K562 (cell line): ENCODE measurements around the gene ROR2. TPM values are rescaled to one million over a fixed set of nuclear protein-coding genes. Genes with fewer than 3 reads are reported as not detected.

Experiments used
- ATAC-seq: fragments of 200-7000 bp; cut with Tn5 transposase; 3 replicates; pipeline ENCODE4 v1.9.1; 2020; ENCODE audit warnings: moderate library complexity
- BruUV-seq: library from RNA; stranded (reverse); fragments of 400-500 nt; replicated peaks from 2 replicates; lab custom pipeline; 2021; lab: Mats Ljungman, UMichigan
- CTCF ChIA-PET: fragments of 300-600 bp; formaldehyde crosslinking; extraction: SDS; loops from one replicate; lab custom pipeline; 2021; ENCODE audit warnings: low intra/inter-chr PET ratio; lab: Yijun Ruan, JAX
- POLR2A ChIA-PET: fragments of 300-600, 350-650 bp; sonication (Branson Sonifier 250); formaldehyde crosslinking; extraction: SDS; loops from one replicate; lab custom pipeline; 2021; ENCODE audit warnings: antibody characterized with exemption, inconsistent platforms; lab: Yijun Ruan, JAX
- DNase-seq, 4 experiments: peaks; one replicate each; pipeline versions ENCODE4 v3.0.0 to v3.0.0-alpha.2; 2011 to 2018; ENCODE audit warnings: low spot score in 3 of 4, mixed read lengths in 3 of 4; ENCODE audit errors: extremely low read depth in 1 of 4
- FAIRE-seq: peaks from 2 replicates; lab custom pipeline; 2011; peaks lifted over from hg19 to GRCh38; lab: Jason Lieb, UNC
- H2AFZ ChIP-seq: 2 replicates; pipeline ENCODE4 v1.6.0; 2011; ENCODE audit warnings: low read depth, low read length, control low read depth, inconsistent platforms
- H3K27ac ChIP-seq: fragments of 200-600 bp; 3 replicates; pipeline ENCODE4 v1.8.0; 2011; ENCODE audit warnings: low read depth, mild to moderate bottlenecking, control low read depth, inconsistent platforms, low read length, moderate library complexity, mixed read lengths; ENCODE audit errors: extremely low read depth
- H3K27me3 ChIP-seq, 2 experiments: fragments of 300-600 bp in 1 of 2; 2 replicates in 1 of 2; 3 replicates in 1 of 2; pipeline versions ENCODE4 v1.6.0 to v1.8.0; 2011; ENCODE audit warnings: inconsistent platforms in 2 of 2, low read length in 2 of 2, mild to moderate bottlenecking in 1 of 2, mixed read lengths in 1 of 2, moderate library complexity in 1 of 2; ENCODE audit not compliant: control insufficient read depth in 2 of 2, insufficient read depth in 2 of 2
- H3K36me3 ChIP-seq: fragments of 300-600 bp; 3 replicates; pipeline ENCODE4 v1.8.0; 2011; ENCODE audit warnings: mild to moderate bottlenecking, low read length, inconsistent platforms; ENCODE audit not compliant: control insufficient read depth, insufficient read depth
- H3K4me1 ChIP-seq, 2 experiments: fragments of 200-600 bp in 1 of 2; replicated peaks in 1 of 2; 2 replicates in 1 of 2; 3 replicates in 1 of 2; pipeline versions ENCODE4 v1.5.1 to v1.8.0; 2011; ENCODE audit warnings: inconsistent platforms in 2 of 2, low read length in 2 of 2, mild to moderate bottlenecking in 1 of 2, mixed read lengths in 1 of 2, moderate library complexity in 1 of 2; ENCODE audit not compliant: control insufficient read depth in 2 of 2, insufficient read depth in 2 of 2
- H3K4me2 ChIP-seq: 2 replicates; pipeline ENCODE4 v1.6.1; 2011; ENCODE audit warnings: low read length, control low read depth, inconsistent platforms, mixed read lengths; ENCODE audit not compliant: insufficient read depth
- H3K4me3 ChIP-seq: fragments of 200-600 bp; sonication (generic), shearing (Covaris generic); 2 replicates; pipeline ENCODE4 v1.5.1; 2016; ENCODE audit warnings: control low read depth, inconsistent platforms
- H3K79me2 ChIP-seq: fragments of 200-600 bp; 3 replicates; pipeline ENCODE4 v1.8.0; 2011; ENCODE audit warnings: low read length, inconsistent platforms; ENCODE audit not compliant: control insufficient read depth, insufficient read depth
- H3K9ac ChIP-seq, 2 experiments: 2 replicates each; pipeline versions ENCODE4 v1.6.0 to v1.6.1; 2011; ENCODE audit warnings: low read depth in 2 of 2, low read length in 2 of 2, control low read depth in 1 of 2, inconsistent platforms in 1 of 2, mild to moderate bottlenecking in 1 of 2, mixed read lengths in 1 of 2; ENCODE audit not compliant: insufficient read depth in 1 of 2
- H3K9me1 ChIP-seq: one replicate; pipeline ENCODE4 v1.6.0; 2011; ENCODE audit warnings: inconsistent platforms, mild to moderate bottlenecking, low read length, moderate library complexity; ENCODE audit not compliant: control insufficient read depth, insufficient read depth
- H3K9me3 ChIP-seq: replicated peaks from 2 replicates; pipeline ENCODE4 v1.5.1; 2011; ENCODE audit warnings: low read depth, low read length, inconsistent platforms; ENCODE audit not compliant: control insufficient read depth, insufficient read depth
- H4K20me1 ChIP-seq: replicated peaks from 2 replicates; pipeline ENCODE4 v1.6.1; 2011; ENCODE audit warnings: low read length, inconsistent platforms, mixed read lengths; ENCODE audit not compliant: control insufficient read depth, insufficient read depth
- ARID1B ChIP-seq: fragments of 450-650 bp; IDR thresholded peaks from 2 replicates; pipeline ENCODE4 v1.6.1; 2016; ENCODE audit warnings: antibody characterized with exemption, mild to moderate bottlenecking, inconsistent platforms
- BRCA1 ChIP-seq, 2 experiments: fragments of 450-650 bp in 1 of 2; sonication (generic) in 1 of 2; formaldehyde crosslinking in 1 of 2; IDR thresholded peaks; 2 replicates each; pipeline versions ENCODE4 v1.5.0 to v1.6.1; 2017 to 2020; ENCODE audit warnings: mild to moderate bottlenecking in 1 of 2, missing genetic modification reagents in 1 of 2
- CAMTA2 ChIP-seq: fragments of 250-450 bp; sonication (Bioruptor Pico); conservative IDR thresholded peaks from 2 replicates; pipeline ENCODE4 v1.5.1; 2022
- COPS2 ChIP-seq: fragments of 450-650 bp; conservative IDR thresholded peaks from 2 replicates; pipeline ENCODE4 v1.6.1; 2016; ENCODE audit warnings: mild to moderate bottlenecking, moderate library complexity
- KLF16 ChIP-seq: IDR thresholded peaks from 2 replicates; pipeline ENCODE4 v1.6.1; 2016; ENCODE audit warnings: antibody characterized with exemption
- LCOR ChIP-seq: sonication (generic); formaldehyde crosslinking; IDR thresholded peaks from 2 replicates; pipeline ENCODE4 v1.8.0; 2022; ENCODE audit warnings: mild to moderate bottlenecking, missing genetic modification reagents
- NR0B1 ChIP-seq: fragments of 450-650 bp; IDR thresholded peaks from one replicate; pipeline ENCODE4 v1.6.1; 2018; ENCODE audit warnings: mild to moderate bottlenecking, moderate library complexity; ENCODE audit not compliant: partially characterized antibody
- POLR2G ChIP-seq: fragments of 200-400 bp; formaldehyde crosslinking; IDR thresholded peaks from 2 replicates; pipeline ENCODE4 v1.6.1; 2017; ENCODE audit warnings: low read depth, mild to moderate bottlenecking, antibody characterized with exemption, low read length, moderate library complexity
- POLR3A ChIP-seq: IDR thresholded peaks from 2 replicates; pipeline ENCODE4 v1.6.1; 2011; ENCODE audit warnings: borderline replicate concordance, mild to moderate bottlenecking, moderate library complexity; ENCODE audit not compliant: insufficient read length, insufficient read depth; ENCODE audit errors: extremely low read depth
- RBM17 ChIP-seq: fragments of 200-400 bp; formaldehyde crosslinking; IDR thresholded peaks from 2 replicates; pipeline ENCODE4 v1.6.1; 2017; ENCODE audit warnings: low read depth, mild to moderate bottlenecking, low read length, borderline replicate concordance
- SMARCA5 ChIP-seq: fragments of 450-650 bp; IDR thresholded peaks from 2 replicates; pipeline ENCODE4 v1.6.1; 2016
- SP1 ChIP-seq: sonication (generic); formaldehyde crosslinking; IDR thresholded peaks from 2 replicates; pipeline ENCODE4 v1.8.1; 2022; ENCODE audit warnings: mild to moderate bottlenecking, missing genetic modification reagents
- SRF ChIP-seq, 2 experiments: fragments of 250-450, 450-650 bp in 1 of 2; sonication (Bioruptor Pico) in 1 of 2; sonication (generic) in 1 of 2; formaldehyde crosslinking; IDR thresholded peaks; 2 replicates each; pipeline versions ENCODE4 v1.5.0 to v1.5.1; 2020 to 2022; ENCODE audit warnings: mild to moderate bottlenecking in 1 of 2, missing genetic modification reagents in 1 of 2
- TCF7 ChIP-seq: sonication (generic); IDR thresholded peaks from 2 replicates; pipeline ENCODE4 v1.6.1; 2016; ENCODE audit warnings: antibody characterized with exemption, borderline replicate concordance
- XRCC5 ChIP-seq: fragments of 200-400 bp; formaldehyde crosslinking; IDR thresholded peaks from 2 replicates; pipeline ENCODE4 v1.6.1; 2017; ENCODE audit warnings: low read depth, mild to moderate bottlenecking, low read length
- ZBTB9 ChIP-seq: fragments of 450-650 bp; formaldehyde crosslinking; IDR thresholded peaks from 2 replicates; pipeline ENCODE4 v1.4.0; 2020; ENCODE audit warnings: mild to moderate bottlenecking, moderate library complexity
- ZC3H8 ChIP-seq: fragments of 450-650 bp; IDR thresholded peaks from 2 replicates; pipeline ENCODE4 v1.6.1; 2017
- ZKSCAN1 ChIP-seq: fragments of 150-350 bp; IDR thresholded peaks from 2 replicates; pipeline ENCODE4 v1.6.1; 2016; ENCODE audit warnings: low read depth, low read length
- ZNF224 ChIP-seq: sonication (generic); formaldehyde crosslinking; IDR thresholded peaks from 2 replicates; pipeline ENCODE4 v1.8.0; 2022; ENCODE audit warnings: mild to moderate bottlenecking, missing genetic modification reagents
- ZNF668 ChIP-seq: fragments of 250-450 bp; sonication (Bioruptor Pico); IDR thresholded peaks from 2 replicates; pipeline ENCODE4 v1.8.0; 2022; ENCODE audit warnings: mild to moderate bottlenecking, inconsistent platforms
- ZNF778 ChIP-seq: fragments of 450-650 bp; formaldehyde crosslinking; IDR thresholded peaks from 2 replicates; pipeline ENCODE4 v1.4.0; 2020; ENCODE audit warnings: mild to moderate bottlenecking, moderate library complexity
- ZSCAN32 ChIP-seq: fragments of 450-650 bp; formaldehyde crosslinking; IDR thresholded peaks from 2 replicates; pipeline ENCODE4 v1.4.0; 2020; ENCODE audit warnings: mild to moderate bottlenecking, moderate library complexity
- WGBS: fragments of 100-300 bp; shearing (Covaris generic); methylation state at CpG from one replicate; pipeline ENCODE4 v1.1.6; 2016; ENCODE audit warnings: low coverage, mixed read lengths; ENCODE audit not compliant: insufficient coverage; ENCODE audit errors: missing lambda C conversion rate; 5-methylcytosine and 5-hydroxymethylcytosine counted together
- in situ Hi-C: fragments of 300-500 bp; cut with MboI; formaldehyde crosslinking; loops from 4 replicates; pipeline ENCODE4 v1.15.0; 2018; ENCODE audit warnings: inconsistent platforms, mixed read lengths
- intact Hi-C: fragments of 100-400 bp; cut with micrococcal nuclease; formaldehyde crosslinking; loops from 2 replicates; pipeline ENCODE4 v1.14.2; 2022
- polyA plus RNA-seq, 8 experiments: library from polyadenylated mRNA; depleted of rRNA in 4 of 8; stranded (reverse) in 5 of 8; unstranded in 3 of 8; fragments of >200 nt; fragmentation: Nextera tagmentation in 2 of 8; fragmentation: Illumina TruSeq in 1 of 8; extraction: Ambion mirVana in 2 of 8; extraction: Trizol in 1 of 8; gene quantifications; 2 replicates each; pipeline versions ENCODE4 v1.2.1 to v1.2.3, GENCODE V29; 2011 to 2014; ENCODE audit warnings: inconsistent platforms in 1 of 8, missing spikeins in 1 of 8
- total RNA-seq, 7 experiments: library from RNA; depleted of rRNA in 6 of 7; stranded (reverse); fragments of >200 nt in 6 of 7; fragmentation: Illumina TruSeq in 2 of 7; extraction: Trizol in 2 of 7; gene quantifications; 2 replicates each; pipeline versions ENCODE4 v1.2.1 to v1.2.3, GENCODE V29; 2011 to 2021; ENCODE audit warnings: low replicate concordance in 1 of 7

Gene ROR2
- total and polyA plus RNA-seq, 9 of the 15 experiments (the other 6 are each of a cell fraction or from before 2014, with no cell fraction given): 5.6 to 33.8 (median 15.3) TPM

- TF ChIP-seq KLF16: no peak
- TF ChIP-seq POLR2G: no peak
- no peak for TF ChIP-seq LCOR
- TF ChIP-seq TCF7: no peak
- no peak for TF ChIP-seq ZNF778 (CRISPR knock-in tag)
- no peak for TF ChIP-seq ZSCAN32 (CRISPR knock-in tag)
- no peak for TF ChIP-seq ZKSCAN1
- TF ChIP-seq ZNF224: no peak
- TF ChIP-seq CAMTA2 (CRISPR knock-in tag): no peak
- TF ChIP-seq XRCC5: no peak
- TF ChIP-seq POLR3A: no peak
- TF ChIP-seq ZC3H8: no peak
- TF ChIP-seq SMARCA5: no peak
Observed at GRCh38 chr9:91917436-91917835, 32.6 kb downstream of the ROR2 start (continued).

- BruUV-seq: no TSS peak
- H3K9me3 ChIP-seq: no peaks in the 10 kb centered on the region
- 93% methylated on average over 10 of the region's 10 CpGs for WGBS
- no peaks in the 10 kb centered on the region for H4K20me1 ChIP-seq
- intact Hi-C loops (no loop called here), in situ Hi-C loops (no loop called here)
- H3K9ac ChIP-seq: no peak overlapping the region
- peaks cover 24% of the 10 kb centered on the region; the same call in 2 of the 3 replicates for H3K36me3 ChIP-seq
- FAIRE-seq (no peak), DNase-seq (no peak), ATAC-seq (no peak)
- ChIA-PET CTCF (no interaction called here), POLR2A (interaction anchor here (0.6 to 0.7 kb wide), 2 partner anchors 21 to 61 kb away, joined by 3 to 4 read pairs; no protein-coding TSS in a partner anchor)
- no peaks in the 10 kb centered on the region for H3K27me3 ChIP-seq
- no peak overlapping the region for H3K4me3 ChIP-seq
- no peak overlapping the region for H3K4me2 ChIP-seq
- no peak overlapping the region for H2AFZ ChIP-seq
- H3K79me2 ChIP-seq: peaks cover 79% of the 10 kb centered on the region
- peaks cover 0 to 4% of the 10 kb centered on the region in 2 experiments; a peak in 2 of 5 replicates for H3K4me1 ChIP-seq
- H3K27ac ChIP-seq: no peak overlapping the region
- no peaks in the 10 kb centered on the region for H3K9me1 ChIP-seq
- TF ChIP-seq ZBTB9 (CRISPR knock-in tag): no peak
- TF ChIP-seq COPS2: no peak
- no peak for TF ChIP-seq ARID1B
- no peak for TF ChIP-seq RBM17
- TF ChIP-seq SP1 (CRISPR knock-in tag): no peak
- TF ChIP-seq SRF (CRISPR knock-in tag; IDR thresholded peaks at IDR 0.05): no peak
- no peak for TF ChIP-seq BRCA1 (IDR thresholded peaks at IDR 0.05)
- TF ChIP-seq BRCA1 (CRISPR knock-in tag; IDR thresholded peaks at IDR 0.05): no peak
- TF ChIP-seq NR0B1: no peak
- TF ChIP-seq ZNF668 (CRISPR knock-in tag): no peak
Observed at GRCh38 chr9:91915524-91916263, 34.3 kb downstream of the ROR2 start.
